GM18861 (cell line): ENCODE results near the gene NFE2.
"Not testable (repeated sequence)": the region's sequence is repeated elsewhere in the genome, so short reads cannot be mapped to it uniquely, and the experiment has no call there.

Experiments
- ATAC-seq: cut with Tn5 transposase; IDR thresholded peaks from one replicate; pipeline ENCODE4 v1.9.1; 2021; ENCODE audit not compliant: unreplicated experiment

NFE2 gene

GRCh38 chr12:54284070-54284780 is 16.6 kb downstream of the NFE2 start:
- ATAC-seq, result not testable (repeated sequence)

- ATAC-seq, result no peak
Measured at GRCh38 chr12:54282949-54283593, 17.7 kb downstream of the NFE2 start.

GRCh38 chr12:54281694-54282093 is 19.1 kb downstream of the NFE2 start:
- ATAC-seq, result not testable (repeated sequence)

DNA sequence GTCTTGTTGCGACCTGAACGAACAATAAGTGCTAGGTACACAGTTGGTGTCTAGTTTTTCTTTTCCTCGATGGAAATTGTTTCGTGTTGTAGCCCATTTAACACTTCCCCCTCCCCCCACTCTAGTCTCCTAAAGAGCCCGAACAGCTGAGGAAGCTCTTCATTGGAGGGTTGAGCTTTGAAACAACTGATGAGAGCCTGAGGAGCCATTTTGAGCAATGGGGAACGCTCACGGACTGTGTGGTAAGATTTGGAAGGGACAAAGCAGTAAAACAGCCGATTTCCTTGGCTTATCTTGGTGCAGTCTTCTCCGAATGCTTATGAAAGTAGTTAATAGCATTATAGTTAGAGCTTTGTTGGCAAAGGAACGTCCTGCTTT is 19.6 kb downstream of the NFE2 start:
- not testable (repeated sequence) for ATAC-seq

DNA sequence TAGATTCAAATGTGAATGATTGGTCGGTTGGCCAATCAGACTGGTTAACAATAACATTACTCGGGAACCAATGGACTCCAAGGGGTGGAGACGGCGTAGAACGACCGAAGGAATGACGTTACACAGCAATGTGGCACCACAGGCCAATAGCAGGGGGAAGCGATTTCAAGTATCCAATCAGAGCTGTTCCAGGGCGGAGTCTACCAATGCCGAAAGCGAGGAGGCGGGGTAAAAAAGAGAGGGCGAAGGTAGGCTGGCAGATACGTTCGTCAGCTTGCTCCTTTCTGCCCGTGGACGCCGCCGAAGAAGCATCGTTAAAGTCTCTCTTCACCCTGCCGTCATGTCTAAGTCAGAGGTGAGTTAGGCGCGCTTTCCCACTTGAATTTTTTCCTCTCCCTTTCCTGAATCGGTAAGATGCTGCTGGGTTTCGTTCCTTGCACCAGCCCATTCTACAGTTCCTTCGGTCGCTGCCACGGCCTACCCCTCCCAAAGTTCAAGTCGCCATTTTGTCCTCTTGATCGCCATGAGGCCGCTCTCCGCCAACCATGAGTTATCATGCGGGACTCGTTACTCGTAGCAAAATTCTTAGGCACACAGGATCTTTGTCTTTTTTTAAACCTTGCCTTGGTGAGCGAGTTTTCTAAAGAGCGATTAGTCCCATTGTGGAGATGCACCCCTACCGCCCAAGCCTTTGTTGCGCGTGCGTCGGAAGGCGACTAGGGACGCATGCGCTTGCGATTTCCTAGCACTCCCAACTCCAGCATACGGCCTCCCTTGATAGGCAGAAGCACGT is 20.2 kb downstream of the NFE2 start, which contains the start of gene HNRNPA1:
Gene HNRNPA1, plus strand, starts transcription at position 259 of the 793 bp plus-strand sequence. Its CDS starts 82 bp downstream, at position 341.
- ATAC-seq, result peak; percentile 88

DNA sequence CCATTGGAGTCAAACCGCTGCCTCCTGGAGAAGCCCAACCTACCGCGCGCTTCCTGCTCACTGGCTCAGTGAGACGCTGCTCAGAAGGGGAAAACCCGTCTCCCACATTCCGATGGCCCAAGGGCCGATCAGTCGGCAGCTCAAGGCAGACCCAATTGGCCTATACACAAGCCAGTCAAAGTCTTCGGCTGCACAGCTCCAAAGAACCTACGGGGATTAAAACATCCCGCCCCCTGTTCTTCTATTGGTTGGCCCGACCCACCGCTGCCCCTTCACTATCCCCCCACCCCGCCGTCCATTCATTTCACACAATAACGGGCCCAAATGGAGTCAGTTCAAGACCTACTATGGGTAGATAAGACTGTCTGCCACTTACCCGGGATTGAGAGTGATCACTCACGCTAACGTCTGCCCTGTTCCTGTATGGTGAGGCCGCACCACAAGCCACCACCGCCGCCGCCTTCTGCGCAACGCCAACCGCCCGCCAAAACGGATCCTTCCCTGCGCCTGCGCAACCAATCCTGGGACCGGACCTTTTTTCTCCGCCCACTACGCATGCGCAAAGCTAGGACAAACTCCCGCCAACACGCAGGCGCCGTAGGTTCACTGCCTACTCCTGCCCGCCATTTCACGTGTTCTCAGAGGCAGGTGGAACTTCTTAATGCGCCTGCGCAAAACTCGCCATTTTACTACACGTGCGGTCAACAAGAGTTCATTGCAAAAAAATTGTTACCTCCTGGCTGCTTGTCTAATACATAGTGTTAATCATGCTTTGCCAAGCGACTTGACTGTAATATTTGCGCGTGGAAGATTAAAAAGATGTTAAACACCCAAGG is 21.0 kb downstream of the NFE2 start, which contains the start of gene CBX5:
Gene CBX5, minus strand, starts transcription at position 491 of the 836 bp plus-strand sequence. CDS start 22,472 bp downstream, outside the sequence.
- ATAC-seq, result peak; percentile 80

GRCh38 chr12:54279227-54279631 is 21.6 kb downstream of the NFE2 start:
- ATAC-seq, result no peak

- ATAC-seq, result no peak
Measured at GRCh38 chr12:54277823-54278276, 23.0 kb downstream of the NFE2 start.

DNA sequence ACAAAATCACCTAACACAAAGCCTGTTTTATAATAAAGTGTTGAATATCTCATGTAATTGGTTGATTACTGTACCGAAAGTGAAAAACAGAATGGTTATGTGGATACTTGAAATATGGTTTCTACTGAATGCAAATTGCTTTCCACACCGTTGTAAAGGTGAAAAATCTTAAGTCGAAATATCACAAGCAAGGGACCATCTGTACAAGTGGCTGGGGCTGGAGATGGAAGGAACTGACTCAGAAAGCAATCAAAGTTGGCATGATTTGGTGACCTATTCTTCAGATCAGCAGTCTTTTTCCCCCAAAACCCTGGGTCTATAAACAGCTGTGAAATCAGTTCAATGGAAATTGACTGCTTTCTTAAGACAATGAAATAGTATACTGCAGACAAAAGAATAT is 24.4 kb downstream of the NFE2 start:
- no peak for ATAC-seq

- ATAC-seq, result no peak
Measured at GRCh38 chr12:54273981-54274380, 26.8 kb downstream of the NFE2 start.

GRCh38 chr12:54272214-54272613 is 28.6 kb downstream of the NFE2 start:
- no peak for ATAC-seq

DNA sequence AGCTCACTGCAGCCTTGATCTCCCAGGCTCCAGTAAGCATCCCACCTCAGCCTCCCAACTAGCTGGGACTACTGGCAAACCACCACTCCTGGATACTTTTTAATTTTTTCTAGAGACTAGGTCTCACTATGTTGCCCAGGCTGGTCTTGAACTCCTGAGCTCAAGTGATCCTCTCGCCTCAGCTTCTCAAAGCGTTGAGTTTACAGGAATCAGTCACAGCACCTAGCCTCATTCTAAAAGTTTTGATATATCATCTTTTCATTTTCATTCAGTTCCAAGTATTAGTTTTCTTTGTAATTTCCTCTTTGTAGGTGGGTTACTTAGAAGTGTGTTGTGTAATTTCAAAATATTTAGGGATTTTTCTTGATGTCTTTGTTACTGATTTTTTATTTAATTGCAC is 30.5 kb downstream of the NFE2 start:
- no peak for ATAC-seq

DNA sequence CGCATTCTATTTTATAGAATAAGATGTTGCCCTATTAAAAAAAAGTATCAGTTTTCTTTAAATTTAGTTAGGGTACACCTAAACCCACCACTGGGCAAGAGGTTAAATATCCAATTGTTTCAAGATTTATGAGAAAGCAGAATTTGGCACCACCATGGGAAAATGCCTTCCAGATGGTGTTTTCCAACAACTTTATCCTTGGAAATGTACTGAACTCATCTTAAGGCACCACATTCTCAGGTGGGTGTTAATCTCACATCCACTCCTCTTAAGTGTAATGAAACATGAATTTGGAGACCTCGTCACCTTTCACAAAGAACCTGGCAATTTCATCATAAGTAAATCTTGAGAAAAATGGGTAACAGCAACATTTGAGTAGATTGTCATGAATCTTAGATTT is 34.0 kb downstream of the NFE2 start:
- no peak for ATAC-seq

DNA sequence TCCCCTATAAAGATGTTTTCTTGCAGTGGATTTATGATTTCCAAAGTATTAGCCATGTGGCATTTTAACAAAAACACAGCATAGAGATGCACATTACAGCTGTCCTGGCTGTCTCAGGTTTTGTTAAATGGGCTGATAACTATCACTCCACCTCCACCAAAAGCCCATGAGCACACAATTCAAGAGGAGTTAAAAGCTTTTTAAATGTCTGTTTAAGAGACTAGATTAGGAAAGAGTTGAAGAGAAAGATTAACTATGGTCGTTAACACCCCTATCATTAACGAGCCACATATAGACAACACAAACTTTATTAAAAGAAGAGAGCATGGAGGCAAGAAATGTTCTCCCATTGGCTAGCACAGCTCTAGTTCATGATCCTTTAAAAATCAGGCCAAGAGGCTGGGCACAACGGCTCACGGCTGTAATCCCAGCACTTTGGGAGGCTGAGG is 35.4 kb downstream of the NFE2 start:
- ATAC-seq, result no peak

DNA sequence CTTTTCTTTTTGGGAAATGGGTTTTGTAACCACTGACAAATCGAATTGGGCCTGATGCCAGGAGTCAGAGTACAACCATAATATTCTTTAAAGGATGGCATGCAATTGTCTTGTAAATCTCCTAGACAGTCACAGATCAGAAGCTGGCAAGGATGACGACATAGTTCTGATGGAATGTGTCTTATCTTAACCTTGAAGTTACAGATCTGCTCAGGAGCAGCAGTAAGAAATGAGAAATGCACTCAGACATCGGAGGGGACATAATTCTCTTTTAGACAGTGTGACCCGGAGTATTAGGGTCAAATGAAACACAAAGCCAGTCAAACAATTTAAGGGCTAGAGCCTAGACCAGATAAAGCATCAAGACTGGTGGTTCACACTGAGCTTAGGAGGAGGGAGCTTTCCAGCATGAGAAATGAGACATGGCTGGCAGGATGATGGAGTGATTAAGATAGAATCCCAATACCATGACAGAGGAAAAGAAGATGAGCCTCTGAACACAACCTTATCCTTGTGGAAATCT is 38.4 kb downstream of the NFE2 start:
- no peak for ATAC-seq

DNA sequence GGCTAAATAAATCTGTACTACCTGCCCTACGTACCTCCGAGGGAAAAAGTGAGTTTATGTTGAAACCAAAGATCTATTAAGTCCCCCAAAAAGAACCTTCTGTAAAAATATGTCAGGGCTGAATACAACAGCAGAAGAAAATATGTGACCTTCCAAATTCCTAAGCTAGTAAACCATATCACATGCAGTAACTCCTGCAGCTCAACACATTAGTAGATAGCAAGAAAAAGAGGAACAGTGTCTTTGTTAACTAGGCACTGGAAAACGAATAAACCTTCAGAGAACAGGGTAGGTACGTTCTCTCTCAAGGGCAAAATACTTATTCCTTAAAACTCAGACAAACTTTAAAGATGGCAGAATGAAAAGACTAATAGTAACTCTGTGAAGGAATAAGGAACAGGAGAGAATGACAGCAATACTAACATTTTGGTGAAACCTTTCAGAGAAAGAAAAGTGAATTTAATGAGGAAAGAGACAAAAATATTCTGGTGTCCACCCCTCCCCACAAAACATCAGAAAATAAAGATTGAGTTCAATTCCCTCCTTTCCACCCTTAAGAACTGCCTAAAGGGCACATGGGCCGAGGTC is 38.9 kb downstream of the NFE2 start:
- no peak for ATAC-seq

GRCh38 chr12:54259194-54260011 is 41.4 kb downstream of the NFE2 start:
- peak; percentile 78 for ATAC-seq

DNA sequence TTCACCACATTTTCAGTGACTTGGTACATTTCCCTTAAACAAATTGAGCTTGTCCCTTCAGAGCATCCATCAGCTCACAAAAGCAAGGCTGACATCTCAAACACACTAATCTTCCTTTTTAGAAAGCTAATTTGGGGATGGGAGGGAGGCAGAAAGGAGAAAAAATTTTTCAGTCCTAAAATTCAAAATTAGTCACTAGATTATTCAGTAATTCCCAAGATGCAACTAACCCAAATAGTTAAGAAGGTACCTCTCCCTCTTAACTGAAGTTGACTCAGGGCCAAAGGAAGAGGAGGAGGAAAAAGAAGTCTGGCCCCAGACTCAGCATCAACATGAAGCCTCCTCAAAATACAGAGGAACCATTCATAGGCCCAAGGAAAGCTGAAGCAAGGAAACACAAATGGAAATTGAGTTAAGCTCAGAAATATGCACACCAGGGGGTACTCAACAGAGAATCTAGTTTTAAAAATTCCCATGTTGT is 42.6 kb downstream of the NFE2 start:
- ATAC-seq, result no peak

- ATAC-seq, result no peak
Measured at GRCh38 chr12:54257332-54257731, 43.5 kb downstream of the NFE2 start.
